HG02884 (cell line): ENCODE measurements around the gene ABCA7.

Experiments used
- ATAC-seq: cut with Tn5 transposase; IDR thresholded peaks from one replicate; pipeline ENCODE4 v1.9.1; 2021; ENCODE audit warnings: mild to moderate bottlenecking, moderate library complexity; ENCODE audit not compliant: unreplicated experiment

ABCA7 gene

GRCh38 chr19:1004204-1004802 is 35.6 kb upstream of the ABCA7 start:
- ATAC-seq: no peak

GRCh38 chr19:1004803-1005664 is 34.9 kb upstream of the ABCA7 start:
- ATAC-seq: no peak

- no peak for ATAC-seq
Measured at GRCh38 chr19:1006711-1007398, 33.1 kb upstream of the ABCA7 start.

GRCh38 chr19:1007399-1008251 is 32.3 kb upstream of the ABCA7 start:
- ATAC-seq: no peak

- no peak for ATAC-seq
Measured at GRCh38 chr19:1008268-1009040, 31.5 kb upstream of the ABCA7 start.

GRCh38 chr19:1009041-1009980 is 30.6 kb upstream of the ABCA7 start:
- no peak for ATAC-seq

- ATAC-seq: no peak
Measured at GRCh38 chr19:1009981-1010538, 29.8 kb upstream of the ABCA7 start.

- ATAC-seq: no peak
Measured at GRCh38 chr19:1010586-1011510, 29.1 kb upstream of the ABCA7 start.

GRCh38 chr19:1011831-1012333 is 28.0 kb upstream of the ABCA7 start:
- ATAC-seq: no peak

GRCh38 chr19:1012334-1012733 is 27.6 kb upstream of the ABCA7 start:
- no peak for ATAC-seq

- no peak for ATAC-seq
Measured at GRCh38 chr19:1013218-1013617, 26.7 kb upstream of the ABCA7 start.

- ATAC-seq: no peak
Measured at GRCh38 chr19:1014161-1015060, 25.5 kb upstream of the ABCA7 start.

GRCh38 chr19:1015061-1015781 is 24.7 kb upstream of the ABCA7 start:
- ATAC-seq: no peak

- no peak for ATAC-seq
Measured at GRCh38 chr19:1015782-1016646, 23.9 kb upstream of the ABCA7 start.

- ATAC-seq: no peak
Measured at GRCh38 chr19:1016647-1017114, 23.2 kb upstream of the ABCA7 start.
